Measurements from ENCODE around the gene ZFYVE21. TPM values are rescaled to one million over a fixed set of nuclear protein-coding genes. Genes with fewer than 3 reads are reported as not detected.
A peak's percentile ranks its signal among the peaks of the same experiment; 100 is the strongest.

The ZFYVE21 gene
- total RNA-seq, 1 experiment from 2014 or later: 59.7 TPM

DNA sequence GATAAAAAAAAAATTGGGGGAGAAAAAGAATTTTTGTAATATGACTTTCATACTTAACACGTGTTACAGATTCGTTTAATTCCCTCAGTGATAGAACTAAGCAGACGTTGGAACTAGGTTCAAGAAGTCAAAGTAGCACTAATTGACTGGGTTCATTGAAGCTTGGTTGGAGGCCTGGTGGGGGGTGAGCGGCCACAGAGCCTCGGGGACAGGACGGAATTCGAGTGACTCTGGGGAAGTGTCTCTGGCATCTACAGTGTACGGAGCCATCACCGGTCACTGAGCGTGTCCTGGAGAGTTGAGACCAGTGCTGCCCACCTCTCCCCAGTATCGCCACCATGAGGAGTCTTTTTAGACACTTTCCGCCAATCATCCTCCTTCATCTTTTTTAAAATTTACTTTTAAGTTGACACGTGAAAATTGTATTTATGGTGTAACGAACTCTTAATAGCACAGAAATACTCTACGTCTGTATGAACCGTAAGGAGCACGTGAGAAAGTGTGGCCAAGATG lies 1.3 kb downstream of the ZFYVE21 start:
- H3K4me1 Mint-ChIP-seq: peaks cover 31% of the 10 kb centered on the region
- H3K9me3 Mint-ChIP-seq: no peaks in the 10 kb centered on the region
- no peaks in the 10 kb centered on the region for H3K36me3 Mint-ChIP-seq
- no peak for TF ChIP-seq NFATC4 (CRISPR knock-in tag; IDR thresholded peaks at IDR 0.05)
- TF ChIP-seq, protein P1, sequence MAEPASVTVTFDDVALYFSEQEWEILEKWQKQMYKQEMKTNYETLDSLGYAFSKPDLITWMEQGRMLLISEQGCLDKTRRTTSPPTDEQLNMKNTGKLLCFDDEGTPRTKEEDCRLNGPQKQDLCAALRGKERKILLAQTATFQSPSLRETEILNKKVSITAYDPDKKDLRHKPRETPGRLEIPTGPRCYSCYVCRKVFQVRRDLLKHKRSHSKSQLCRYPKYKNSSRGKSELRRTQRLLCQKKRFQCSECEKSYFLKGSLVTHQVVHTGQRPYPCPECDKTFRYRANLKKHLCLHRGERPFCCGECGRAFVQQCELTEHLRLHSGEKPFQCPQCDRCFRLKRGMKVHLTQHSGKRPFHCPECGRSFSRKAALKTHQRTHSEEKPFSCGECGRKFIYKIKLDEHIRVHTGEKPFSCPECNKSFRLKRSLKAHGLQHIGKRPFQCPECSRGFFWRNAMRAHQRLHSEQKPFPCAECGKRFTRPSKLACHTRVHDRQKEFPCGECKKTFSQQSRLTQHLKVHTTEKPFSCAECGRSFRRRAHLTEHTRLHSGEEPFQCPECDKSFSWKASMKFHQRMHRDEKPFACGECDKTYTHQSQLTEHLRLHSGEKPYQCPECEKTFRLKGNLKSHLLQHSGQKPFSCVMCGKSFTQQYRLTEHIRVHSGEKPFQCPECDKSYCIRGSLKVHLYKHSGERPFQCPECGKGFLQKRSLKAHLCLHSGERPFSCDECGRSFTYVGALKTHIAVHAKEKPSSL (CRISPR knock-in tag; conservative IDR thresholded peaks at IDR 0.05): no peak
- TF ChIP-seq GTF2I (CRISPR knock-in tag; conservative IDR thresholded peaks at IDR 0.05): no peak
- no peak for TF ChIP-seq CBFB (CRISPR knock-in tag; IDR thresholded peaks at IDR 0.05; ENCODE audit: low read depth)
- no peak for TF ChIP-seq ZNF232 (CRISPR knock-in tag; IDR thresholded peaks at IDR 0.05)
- TF ChIP-seq PRRX2 (CRISPR knock-in tag; IDR thresholded peaks at IDR 0.05): no peak
- no peak for TF ChIP-seq ZNF416 (CRISPR knock-in tag; IDR thresholded peaks at IDR 0.05)
- TF ChIP-seq, protein P2, sequence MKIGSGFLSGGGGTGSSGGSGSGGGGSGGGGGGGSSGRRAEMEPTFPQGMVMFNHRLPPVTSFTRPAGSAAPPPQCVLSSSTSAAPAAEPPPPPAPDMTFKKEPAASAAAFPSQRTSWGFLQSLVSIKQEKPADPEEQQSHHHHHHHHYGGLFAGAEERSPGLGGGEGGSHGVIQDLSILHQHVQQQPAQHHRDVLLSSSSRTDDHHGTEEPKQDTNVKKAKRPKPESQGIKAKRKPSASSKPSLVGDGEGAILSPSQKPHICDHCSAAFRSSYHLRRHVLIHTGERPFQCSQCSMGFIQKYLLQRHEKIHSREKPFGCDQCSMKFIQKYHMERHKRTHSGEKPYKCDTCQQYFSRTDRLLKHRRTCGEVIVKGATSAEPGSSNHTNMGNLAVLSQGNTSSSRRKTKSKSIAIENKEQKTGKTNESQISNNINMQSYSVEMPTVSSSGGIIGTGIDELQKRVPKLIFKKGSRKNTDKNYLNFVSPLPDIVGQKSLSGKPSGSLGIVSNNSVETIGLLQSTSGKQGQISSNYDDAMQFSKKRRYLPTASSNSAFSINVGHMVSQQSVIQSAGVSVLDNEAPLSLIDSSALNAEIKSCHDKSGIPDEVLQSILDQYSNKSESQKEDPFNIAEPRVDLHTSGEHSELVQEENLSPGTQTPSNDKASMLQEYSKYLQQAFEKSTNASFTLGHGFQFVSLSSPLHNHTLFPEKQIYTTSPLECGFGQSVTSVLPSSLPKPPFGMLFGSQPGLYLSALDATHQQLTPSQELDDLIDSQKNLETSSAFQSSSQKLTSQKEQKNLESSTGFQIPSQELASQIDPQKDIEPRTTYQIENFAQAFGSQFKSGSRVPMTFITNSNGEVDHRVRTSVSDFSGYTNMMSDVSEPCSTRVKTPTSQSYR (CRISPR knock-in tag; IDR thresholded peaks at IDR 0.05): no peak
- no peak for TF ChIP-seq NFYB (CRISPR knock-in tag; conservative IDR thresholded peaks at IDR 0.05; ENCODE audit: low read depth)
- TF ChIP-seq ETV6 (CRISPR knock-in tag; IDR thresholded peaks at IDR 0.05): no peak
- TF ChIP-seq CREB1 (CRISPR knock-in tag; IDR thresholded peaks at IDR 0.05): no peak
- TF ChIP-seq GRHL2 (CRISPR knock-in tag; IDR thresholded peaks at IDR 0.05; ENCODE audit: insufficient replicate concordance, severe bottlenecking): no peak
- TF ChIP-seq JUN (CRISPR knock-in tag; IDR thresholded peaks at IDR 0.05): no peak
- TF ChIP-seq, protein P3, sequence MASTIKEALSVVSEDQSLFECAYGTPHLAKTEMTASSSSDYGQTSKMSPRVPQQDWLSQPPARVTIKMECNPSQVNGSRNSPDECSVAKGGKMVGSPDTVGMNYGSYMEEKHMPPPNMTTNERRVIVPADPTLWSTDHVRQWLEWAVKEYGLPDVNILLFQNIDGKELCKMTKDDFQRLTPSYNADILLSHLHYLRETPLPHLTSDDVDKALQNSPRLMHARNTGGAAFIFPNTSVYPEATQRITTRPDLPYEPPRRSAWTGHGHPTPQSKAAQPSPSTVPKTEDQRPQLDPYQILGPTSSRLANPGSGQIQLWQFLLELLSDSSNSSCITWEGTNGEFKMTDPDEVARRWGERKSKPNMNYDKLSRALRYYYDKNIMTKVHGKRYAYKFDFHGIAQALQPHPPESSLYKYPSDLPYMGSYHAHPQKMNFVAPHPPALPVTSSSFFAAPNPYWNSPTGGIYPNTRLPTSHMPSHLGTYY (CRISPR knock-in tag; IDR thresholded peaks at IDR 0.05): no peak
- CTCF ChIA-PET: no interaction called here
- H3K27ac Mint-ChIP-seq: 0 out of 2 replicates have a peak overlapping the region, but pooled peaks have one; percentile 53
- DNase-seq (ENCODE audit: low spot score) (no peak), ATAC-seq (no peak)
- H3K4me3 Mint-ChIP-seq: peak overlapping the region; percentile 78
- POLR2A ChIA-PET: interaction anchor here (1.3 kb wide), 1 partner anchor 29 kb away, joined by 3 read pairs; no protein-coding TSS in a partner anchor
- H3K27me3 Mint-ChIP-seq (ENCODE audit: low read depth): peaks cover 2% of the 10 kb centered on the region; the same call in 1 of the 2 replicates

DNA sequence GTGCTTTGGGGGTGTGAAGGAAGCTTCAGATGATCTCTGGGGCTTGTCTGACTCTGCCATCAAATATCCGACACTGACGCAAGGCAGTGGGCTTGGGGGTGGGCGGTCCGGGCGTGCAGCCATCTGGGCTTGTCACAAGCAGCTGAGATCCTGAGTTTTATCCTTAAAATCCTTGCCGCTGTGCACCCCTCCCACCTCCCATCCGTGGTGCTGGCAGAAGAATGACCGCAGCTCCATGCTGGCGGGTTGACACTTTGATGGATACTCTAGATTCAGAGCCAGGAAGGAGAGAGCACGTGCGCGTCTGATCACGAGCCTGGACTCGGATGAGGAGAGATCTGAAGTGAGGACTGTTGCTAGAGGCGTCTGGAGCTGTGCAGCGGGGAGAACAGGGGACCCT lies 3.0 kb downstream of the ZFYVE21 start:
- no peak overlapping the region for H3K4me3 Mint-ChIP-seq
- ChIA-PET CTCF (interaction anchor here (1.3 kb wide), 1 partner anchor 168 kb away, joined by 3 read pairs; no protein-coding TSS in a partner anchor), POLR2A (no interaction called here)
- H3K4me1 Mint-ChIP-seq: peaks cover 25% of the 10 kb centered on the region
- H3K36me3 Mint-ChIP-seq: no peaks in the 10 kb centered on the region
- H3K9me3 Mint-ChIP-seq: no peaks in the 10 kb centered on the region
- ATAC-seq: no peak
- H3K27me3 Mint-ChIP-seq (ENCODE audit: low read depth): peaks cover 2% of the 10 kb centered on the region; the same call in 1 of the 2 replicates
- peak overlapping the region; percentile 61 for H3K27ac Mint-ChIP-seq
- DNase-seq (ENCODE audit: low spot score): no peak
- TF ChIP-seq JAZF1 (CRISPR knock-in tag; IDR thresholded peaks at IDR 0.05) (no peak), NFYB (CRISPR knock-in tag; conservative IDR thresholded peaks at IDR 0.05; ENCODE audit: low read depth) (no peak), MYBL2 (CRISPR knock-in tag; IDR thresholded peaks at IDR 0.05) (no peak), ZBTB21 (CRISPR knock-in tag; IDR thresholded peaks at IDR 0.05; ENCODE audit: borderline replicate concordance) (no peak), ZNF423 (CRISPR knock-in tag; IDR thresholded peaks at IDR 0.05) (no peak), NR1H2 (CRISPR knock-in tag; IDR thresholded peaks at IDR 0.05) (no peak), ZNF317 (CRISPR knock-in tag; IDR thresholded peaks at IDR 0.05; ENCODE audit: borderline replicate concordance, low read depth) (no peak), SMAD4 (CRISPR knock-in tag; IDR thresholded peaks at IDR 0.05) (no peak), RELA (CRISPR knock-in tag; IDR thresholded peaks at IDR 0.05; ENCODE audit: borderline replicate concordance) (no peak), SOX15 (CRISPR knock-in tag; IDR thresholded peaks at IDR 0.05) (no peak), ESRRA (CRISPR knock-in tag; IDR thresholded peaks at IDR 0.05; ENCODE audit: borderline replicate concordance) (no peak)
- TF ChIP-seq, protein P4, sequence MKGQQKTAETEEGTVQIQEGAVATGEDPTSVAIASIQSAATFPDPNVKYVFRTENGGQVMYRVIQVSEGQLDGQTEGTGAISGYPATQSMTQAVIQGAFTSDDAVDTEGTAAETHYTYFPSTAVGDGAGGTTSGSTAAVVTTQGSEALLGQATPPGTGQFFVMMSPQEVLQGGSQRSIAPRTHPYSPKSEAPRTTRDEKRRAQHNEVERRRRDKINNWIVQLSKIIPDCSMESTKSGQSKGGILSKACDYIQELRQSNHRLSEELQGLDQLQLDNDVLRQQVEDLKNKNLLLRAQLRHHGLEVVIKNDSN (CRISPR knock-in tag; IDR thresholded peaks at IDR 0.05): no peak
- TF ChIP-seq, protein P5, sequence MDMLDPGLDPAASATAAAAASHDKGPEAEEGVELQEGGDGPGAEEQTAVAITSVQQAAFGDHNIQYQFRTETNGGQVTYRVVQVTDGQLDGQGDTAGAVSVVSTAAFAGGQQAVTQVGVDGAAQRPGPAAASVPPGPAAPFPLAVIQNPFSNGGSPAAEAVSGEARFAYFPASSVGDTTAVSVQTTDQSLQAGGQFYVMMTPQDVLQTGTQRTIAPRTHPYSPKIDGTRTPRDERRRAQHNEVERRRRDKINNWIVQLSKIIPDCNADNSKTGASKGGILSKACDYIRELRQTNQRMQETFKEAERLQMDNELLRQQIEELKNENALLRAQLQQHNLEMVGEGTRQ (CRISPR knock-in tag; IDR thresholded peaks at IDR 0.05): no peak
- TF ChIP-seq, protein P6, sequence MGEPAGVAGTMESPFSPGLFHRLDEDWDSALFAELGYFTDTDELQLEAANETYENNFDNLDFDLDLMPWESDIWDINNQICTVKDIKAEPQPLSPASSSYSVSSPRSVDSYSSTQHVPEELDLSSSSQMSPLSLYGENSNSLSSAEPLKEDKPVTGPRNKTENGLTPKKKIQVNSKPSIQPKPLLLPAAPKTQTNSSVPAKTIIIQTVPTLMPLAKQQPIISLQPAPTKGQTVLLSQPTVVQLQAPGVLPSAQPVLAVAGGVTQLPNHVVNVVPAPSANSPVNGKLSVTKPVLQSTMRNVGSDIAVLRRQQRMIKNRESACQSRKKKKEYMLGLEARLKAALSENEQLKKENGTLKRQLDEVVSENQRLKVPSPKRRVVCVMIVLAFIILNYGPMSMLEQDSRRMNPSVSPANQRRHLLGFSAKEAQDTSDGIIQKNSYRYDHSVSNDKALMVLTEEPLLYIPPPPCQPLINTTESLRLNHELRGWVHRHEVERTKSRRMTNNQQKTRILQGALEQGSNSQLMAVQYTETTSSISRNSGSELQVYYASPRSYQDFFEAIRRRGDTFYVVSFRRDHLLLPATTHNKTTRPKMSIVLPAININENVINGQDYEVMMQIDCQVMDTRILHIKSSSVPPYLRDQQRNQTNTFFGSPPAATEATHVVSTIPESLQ (CRISPR knock-in tag; IDR thresholded peaks at IDR 0.05): no peak
